Measurements from ENCODE around the gene GGA1.

The GGA1 gene

DNA sequence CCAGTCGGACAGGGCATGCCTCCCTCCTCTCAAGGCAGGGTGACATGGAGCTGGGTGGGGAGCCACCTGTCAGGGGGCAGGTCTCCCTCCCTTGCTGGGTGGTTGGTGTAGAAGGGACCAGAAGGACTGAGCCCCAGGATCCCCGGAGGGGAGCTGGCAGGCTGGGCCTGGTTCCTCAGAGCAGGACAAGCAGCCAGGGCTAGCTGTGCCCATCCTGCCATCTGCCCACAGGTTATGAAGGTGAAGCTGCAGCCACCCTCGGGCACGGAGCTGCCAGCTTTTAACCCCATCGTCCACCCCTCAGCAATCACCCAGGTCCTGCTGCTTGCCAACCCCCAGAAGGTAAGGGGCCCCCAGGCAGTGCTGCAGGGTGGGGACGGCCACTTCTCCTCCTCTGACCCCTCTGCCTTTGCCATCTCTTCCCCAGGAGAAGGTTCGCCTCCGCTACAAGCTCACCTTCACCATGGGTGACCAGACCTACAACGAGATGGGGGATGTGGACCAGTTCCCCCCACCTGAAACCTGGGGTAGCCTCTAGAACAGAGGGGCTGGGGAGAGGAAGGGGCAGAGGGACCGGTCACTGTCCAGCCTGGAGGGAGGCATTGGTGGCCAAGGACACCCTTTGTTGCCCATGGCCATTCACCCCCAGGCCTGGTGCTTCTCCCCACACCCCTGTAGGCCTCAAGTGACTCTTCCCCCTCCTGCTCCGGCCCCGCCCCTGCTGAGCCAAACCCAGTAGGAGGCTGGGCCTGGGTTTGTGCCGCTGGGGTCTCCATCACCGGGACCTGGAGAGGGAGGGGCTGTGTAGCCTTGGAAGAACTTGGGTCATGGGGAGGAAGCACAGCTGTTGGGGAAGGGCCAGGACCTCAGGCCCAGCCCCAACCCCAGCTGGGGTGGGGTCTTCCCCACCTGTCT lies 23.8 kb downstream of the GGA1 start:
- DNase-seq, result no peak

DNA sequence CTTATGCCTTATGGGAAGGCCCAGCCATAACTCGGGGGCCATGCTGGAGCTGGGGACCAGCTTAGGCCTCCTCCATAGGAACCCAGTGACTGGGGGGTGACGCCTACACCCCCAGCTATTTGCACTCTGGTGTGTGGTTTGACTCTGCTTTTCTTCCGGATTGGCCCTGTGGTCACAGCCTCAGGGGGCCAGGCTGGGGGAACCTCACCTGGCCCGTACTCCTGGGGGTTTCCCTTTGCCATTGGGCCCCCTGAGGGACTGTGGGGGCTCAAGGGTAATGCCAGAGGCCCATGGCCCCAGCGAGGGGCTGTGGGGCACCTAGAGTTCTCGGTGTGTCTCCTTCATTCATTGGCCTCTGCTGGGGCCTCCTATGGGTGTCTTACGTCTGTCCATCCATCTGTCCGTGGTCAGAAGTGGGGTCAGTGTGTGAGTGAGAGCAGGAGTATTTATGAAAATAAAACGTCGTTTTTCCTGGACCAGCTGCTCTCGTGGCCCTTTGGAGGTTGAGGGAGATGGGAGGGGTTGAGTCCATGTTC lies 24.5 kb downstream of the GGA1 start:
- no peak for DNase-seq

DNA sequence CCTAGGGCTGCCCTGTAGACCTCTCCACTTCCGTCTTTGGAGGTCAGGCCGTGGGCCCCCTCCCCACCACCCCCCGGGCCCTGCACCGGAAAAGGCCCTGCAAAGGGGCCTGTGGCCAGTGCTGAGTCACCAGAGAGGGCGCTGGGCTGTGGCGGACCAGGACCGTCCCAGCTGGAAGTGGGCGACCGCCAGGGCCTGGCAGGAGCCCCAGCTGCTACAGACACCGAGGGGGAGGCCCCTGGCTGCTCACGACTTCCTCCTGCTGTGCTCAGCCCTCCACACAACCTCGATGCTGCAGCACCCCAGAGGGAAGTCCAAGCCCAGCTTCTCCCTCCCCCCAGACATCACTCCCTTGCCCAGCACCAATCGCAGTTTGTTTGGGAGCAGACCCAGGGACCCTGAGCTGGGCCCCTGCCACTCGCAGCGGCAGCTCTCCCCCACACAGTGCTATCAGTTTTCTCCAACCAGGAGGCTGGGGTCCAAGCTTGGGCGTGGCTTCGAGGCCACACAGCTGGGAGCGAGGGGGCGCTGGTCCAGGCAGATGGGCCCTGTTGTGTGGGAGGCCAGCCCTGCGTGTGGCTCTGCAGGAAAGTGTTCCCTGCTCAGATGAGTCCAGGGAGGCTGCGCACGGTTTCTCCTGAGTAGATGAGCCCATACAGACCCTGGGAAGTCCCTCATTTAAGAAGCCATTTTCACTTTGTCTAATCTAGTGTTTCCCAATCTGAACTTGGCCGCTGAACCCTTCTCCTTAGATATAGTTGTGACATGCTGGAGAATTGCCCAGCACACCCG lies 25.2 kb downstream of the GGA1 start:
- DNase-seq, result peak in 1 of 2 experiments; percentile 74

GRCh38 chr22:37634417-37634924 lies 25.8 kb downstream of the GGA1 start:
- no peak for DNase-seq

GRCh38 chr22:37635157-37635556 lies 26.5 kb downstream of the GGA1 start:
- DNase-seq, result no peak

GRCh38 chr22:37636186-37636948 lies 27.7 kb downstream of the GGA1 start:
- no peak for DNase-seq

- DNase-seq, result no peak
These were observed 28.3 kb downstream of the GGA1 start for GRCh38 chr22:37636949-37637273.

GRCh38 chr22:37638391-37639069 lies 29.9 kb downstream of the GGA1 start:
- no peak for DNase-seq

- no peak for DNase-seq
These were observed 30.6 kb downstream of the GGA1 start, which contains the start of gene SH3BP1 for GRCh38 chr22:37639070-37639760. Gene SH3BP1 (plus strand): TSS chr22:37639669. CDS start chr22:37639788, 119 bp downstream.

- DNase-seq, result no peak
These were observed 31.3 kb downstream of the GGA1 start for GRCh38 chr22:37639771-37640590.

- no peak for DNase-seq
These were observed 32.2 kb downstream of the GGA1 start for GRCh38 chr22:37640591-37641560.

DNA sequence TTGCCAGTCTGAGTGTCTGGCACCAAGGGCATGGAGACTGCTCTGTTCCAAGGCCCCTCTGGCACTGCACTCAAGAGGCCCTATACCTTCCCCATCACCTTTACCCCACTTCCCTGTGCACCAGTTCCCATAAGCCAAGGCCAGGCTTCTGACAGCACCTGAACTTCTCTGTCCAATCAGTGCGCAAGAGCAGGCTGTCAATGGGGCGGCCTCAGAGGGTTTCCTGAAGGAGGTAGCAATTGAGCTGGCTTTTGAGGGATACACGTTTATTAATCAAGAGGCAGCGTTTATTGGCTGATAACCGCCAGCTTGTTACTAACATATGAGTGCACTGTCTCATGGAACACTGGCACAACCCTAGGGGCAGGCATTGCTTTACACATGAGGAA lies 32.9 kb downstream of the GGA1 start:
- no peak for DNase-seq

GRCh38 chr22:37643225-37643847 lies 34.7 kb downstream of the GGA1 start:
- peak; percentile 47 to 84 for DNase-seq

DNA sequence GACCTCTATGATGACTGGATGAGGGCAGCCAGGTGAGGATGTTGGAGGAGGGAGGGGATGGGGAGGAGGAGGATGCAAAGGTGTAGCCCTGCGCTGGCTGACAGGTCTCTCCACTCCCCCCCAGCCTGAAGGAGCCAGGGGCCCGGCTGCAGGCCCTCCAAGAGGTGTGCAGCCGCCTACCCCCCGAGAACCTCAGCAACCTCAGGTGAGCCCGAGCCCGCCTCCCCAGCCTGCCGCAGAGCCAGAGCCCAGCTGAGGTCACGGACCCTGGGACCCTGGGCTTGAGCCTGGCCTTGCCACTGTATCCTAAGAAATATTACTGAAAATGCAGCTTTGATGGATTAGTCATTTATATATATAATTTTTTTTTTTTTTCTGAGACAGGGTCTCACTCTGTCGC lies 38.7 kb downstream of the GGA1 start:
- no peak for DNase-seq

- DNase-seq, result no peak
These were observed 39.3 kb downstream of the GGA1 start for GRCh38 chr22:37647928-37648327.

GRCh38 chr22:37650463-37651136 lies 42.0 kb downstream of the GGA1 start:
- DNase-seq, result no peak

- DNase-seq, result no peak
These were observed 46.1 kb downstream of the GGA1 start for GRCh38 chr22:37654563-37655251.

DNA sequence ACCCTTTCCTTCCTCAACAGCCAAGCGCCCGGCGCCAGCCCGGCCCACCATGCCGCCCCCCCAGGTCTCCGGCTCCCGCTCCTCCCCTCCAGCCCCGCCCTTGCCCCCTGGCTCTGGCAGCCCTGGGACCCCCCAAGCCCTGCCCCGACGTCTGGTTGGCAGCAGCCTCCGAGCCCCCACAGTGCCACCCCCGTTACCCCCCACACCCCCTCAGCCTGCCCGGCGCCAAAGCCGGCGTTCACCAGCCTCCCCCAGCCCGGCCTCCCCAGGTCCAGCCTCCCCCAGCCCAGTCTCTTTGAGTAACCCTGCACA lies 46.6 kb downstream of the GGA1 start:
- DNase-seq, result no peak

All from NCI-H446 (cell line).